Right lobe of liver (tissue), 4 donors: Measurements from ENCODE around the gene ERBB4.

ENCODE experiments used
- POLR2A ChIP-seq: fragments of 450-650 bp; IDR thresholded peaks from one replicate; pipeline ENCODE4 v1.6.1; 2017; ENCODE audit warnings: antibody characterized with exemption, mild to moderate bottlenecking
- TF ChIP-seq, protein P1 (sequence below), 4 donors: fragments of 200-600 bp in 3 of 4; fragments of 450-650 bp in 1 of 4; IDR thresholded peaks; one replicate each; pipeline versions ENCODE4 v1.5.1 to v1.8.0; 2016 to 2022; ENCODE audit warnings: antibody characterized with exemption in 4 of 4, mild to moderate bottlenecking in 2 of 4
- donor health status: DM: no; HTN: no; CAD: no.
- donor health status: DM: no; HTN: no; CAD: no.
- donor health status: DM: no; HTN: yes; CAD: no.

DNA sequence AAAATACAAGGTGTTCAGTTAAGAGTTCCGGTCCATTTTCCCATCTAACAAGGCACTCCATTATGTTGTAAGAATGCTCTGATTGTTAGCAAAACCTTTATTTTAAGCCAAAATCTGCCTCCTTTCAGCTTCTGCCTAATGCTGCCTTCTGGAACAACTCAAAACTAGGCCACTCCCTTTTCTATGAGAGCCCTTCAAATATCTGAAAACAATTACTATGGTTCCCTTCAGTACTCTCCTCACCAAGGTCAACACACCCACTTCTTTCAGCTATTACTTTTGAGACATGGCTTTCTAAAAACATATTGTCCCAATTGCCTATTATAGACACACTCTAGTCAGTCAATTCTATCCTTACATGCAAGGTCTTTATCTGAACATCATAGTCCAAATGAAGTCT, 429.4 kb downstream of the ERBB4 start:
- TF ChIP-seq, protein P1, sequence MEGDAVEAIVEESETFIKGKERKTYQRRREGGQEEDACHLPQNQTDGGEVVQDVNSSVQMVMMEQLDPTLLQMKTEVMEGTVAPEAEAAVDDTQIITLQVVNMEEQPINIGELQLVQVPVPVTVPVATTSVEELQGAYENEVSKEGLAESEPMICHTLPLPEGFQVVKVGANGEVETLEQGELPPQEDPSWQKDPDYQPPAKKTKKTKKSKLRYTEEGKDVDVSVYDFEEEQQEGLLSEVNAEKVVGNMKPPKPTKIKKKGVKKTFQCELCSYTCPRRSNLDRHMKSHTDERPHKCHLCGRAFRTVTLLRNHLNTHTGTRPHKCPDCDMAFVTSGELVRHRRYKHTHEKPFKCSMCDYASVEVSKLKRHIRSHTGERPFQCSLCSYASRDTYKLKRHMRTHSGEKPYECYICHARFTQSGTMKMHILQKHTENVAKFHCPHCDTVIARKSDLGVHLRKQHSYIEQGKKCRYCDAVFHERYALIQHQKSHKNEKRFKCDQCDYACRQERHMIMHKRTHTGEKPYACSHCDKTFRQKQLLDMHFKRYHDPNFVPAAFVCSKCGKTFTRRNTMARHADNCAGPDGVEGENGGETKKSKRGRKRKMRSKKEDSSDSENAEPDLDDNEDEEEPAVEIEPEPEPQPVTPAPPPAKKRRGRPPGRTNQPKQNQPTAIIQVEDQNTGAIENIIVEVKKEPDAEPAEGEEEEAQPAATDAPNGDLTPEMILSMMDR (IDR thresholded peaks at IDR 0.05), result no peak
- no peak for TF ChIP-seq POLR2A
